ENCODE results near the gene DAPK2.

DNA sequence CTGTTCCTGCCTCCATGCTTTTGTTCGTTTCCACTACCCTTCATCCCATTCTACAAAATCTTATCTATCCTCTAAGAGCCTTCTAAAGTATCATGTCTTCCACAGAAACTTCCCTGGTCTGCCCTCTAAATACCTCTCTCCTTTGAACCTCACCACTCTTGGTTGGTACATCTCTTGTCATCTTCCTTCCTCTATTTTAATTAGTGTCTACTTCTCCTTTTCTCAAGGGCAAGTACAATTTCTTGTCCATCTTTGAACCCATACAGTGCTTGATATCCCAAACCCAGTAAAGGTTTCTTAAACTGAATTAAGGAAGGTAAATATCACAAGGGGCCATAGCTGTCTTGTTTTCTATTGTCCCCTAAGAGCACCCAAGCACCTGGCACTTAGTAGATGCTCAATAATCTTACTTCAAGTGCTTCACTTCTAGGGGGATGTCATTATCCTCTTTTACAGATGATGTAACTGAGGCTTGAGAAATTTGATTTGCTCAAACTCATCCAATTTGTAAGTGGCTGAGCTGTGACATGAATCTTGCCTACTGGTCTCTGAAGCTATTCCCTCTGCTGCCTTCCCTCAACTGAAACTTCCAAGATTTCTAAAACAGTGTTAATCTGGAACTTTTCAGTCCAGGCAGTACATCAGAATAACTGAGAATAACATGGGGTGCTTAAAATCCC lies 2.6 kb upstream of the DAPK2 start:
- TF ChIP-seq, protein P1, sequence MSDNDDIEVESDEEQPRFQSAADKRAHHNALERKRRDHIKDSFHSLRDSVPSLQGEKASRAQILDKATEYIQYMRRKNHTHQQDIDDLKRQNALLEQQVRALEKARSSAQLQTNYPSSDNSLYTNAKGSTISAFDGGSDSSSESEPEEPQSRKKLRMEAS (IDR thresholded peaks at IDR 0.05) = no peak
- no peak for TF ChIP-seq CREB1 (IDR thresholded peaks at IDR 0.05; ENCODE audit: low read depth)
- no peak for TF ChIP-seq EP300 (IDR thresholded peaks at IDR 0.05; ENCODE audit: borderline replicate concordance)
- TF ChIP-seq, protein P2, sequence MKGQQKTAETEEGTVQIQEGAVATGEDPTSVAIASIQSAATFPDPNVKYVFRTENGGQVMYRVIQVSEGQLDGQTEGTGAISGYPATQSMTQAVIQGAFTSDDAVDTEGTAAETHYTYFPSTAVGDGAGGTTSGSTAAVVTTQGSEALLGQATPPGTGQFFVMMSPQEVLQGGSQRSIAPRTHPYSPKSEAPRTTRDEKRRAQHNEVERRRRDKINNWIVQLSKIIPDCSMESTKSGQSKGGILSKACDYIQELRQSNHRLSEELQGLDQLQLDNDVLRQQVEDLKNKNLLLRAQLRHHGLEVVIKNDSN (IDR thresholded peaks at IDR 0.05) = no peak
- TF ChIP-seq NFIC (IDR thresholded peaks at IDR 0.05) = no peak
- TF ChIP-seq TCF12 (IDR thresholded peaks at IDR 0.05; ENCODE audit: low read depth) = no peak
- no peak for TF ChIP-seq TAF1 (IDR thresholded peaks at IDR 0.05; ENCODE audit: low read depth)
- no peak for TF ChIP-seq RAD21 (IDR thresholded peaks at IDR 0.05; ENCODE audit: low read depth)
- TF ChIP-seq YY1 (IDR thresholded peaks at IDR 0.05; ENCODE audit: low read depth) = no peak
- TF ChIP-seq CEBPB (IDR thresholded peaks at IDR 0.05) = no peak
- TF ChIP-seq, protein P3, sequence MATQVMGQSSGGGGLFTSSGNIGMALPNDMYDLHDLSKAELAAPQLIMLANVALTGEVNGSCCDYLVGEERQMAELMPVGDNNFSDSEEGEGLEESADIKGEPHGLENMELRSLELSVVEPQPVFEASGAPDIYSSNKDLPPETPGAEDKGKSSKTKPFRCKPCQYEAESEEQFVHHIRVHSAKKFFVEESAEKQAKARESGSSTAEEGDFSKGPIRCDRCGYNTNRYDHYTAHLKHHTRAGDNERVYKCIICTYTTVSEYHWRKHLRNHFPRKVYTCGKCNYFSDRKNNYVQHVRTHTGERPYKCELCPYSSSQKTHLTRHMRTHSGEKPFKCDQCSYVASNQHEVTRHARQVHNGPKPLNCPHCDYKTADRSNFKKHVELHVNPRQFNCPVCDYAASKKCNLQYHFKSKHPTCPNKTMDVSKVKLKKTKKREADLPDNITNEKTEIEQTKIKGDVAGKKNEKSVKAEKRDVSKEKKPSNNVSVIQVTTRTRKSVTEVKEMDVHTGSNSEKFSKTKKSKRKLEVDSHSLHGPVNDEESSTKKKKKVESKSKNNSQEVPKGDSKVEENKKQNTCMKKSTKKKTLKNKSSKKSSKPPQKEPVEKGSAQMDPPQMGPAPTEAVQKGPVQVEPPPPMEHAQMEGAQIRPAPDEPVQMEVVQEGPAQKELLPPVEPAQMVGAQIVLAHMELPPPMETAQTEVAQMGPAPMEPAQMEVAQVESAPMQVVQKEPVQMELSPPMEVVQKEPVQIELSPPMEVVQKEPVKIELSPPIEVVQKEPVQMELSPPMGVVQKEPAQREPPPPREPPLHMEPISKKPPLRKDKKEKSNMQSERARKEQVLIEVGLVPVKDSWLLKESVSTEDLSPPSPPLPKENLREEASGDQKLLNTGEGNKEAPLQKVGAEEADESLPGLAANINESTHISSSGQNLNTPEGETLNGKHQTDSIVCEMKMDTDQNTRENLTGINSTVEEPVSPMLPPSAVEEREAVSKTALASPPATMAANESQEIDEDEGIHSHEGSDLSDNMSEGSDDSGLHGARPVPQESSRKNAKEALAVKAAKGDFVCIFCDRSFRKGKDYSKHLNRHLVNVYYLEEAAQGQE (IDR thresholded peaks at IDR 0.05; ENCODE audit: low read depth) = no peak
- no peak for TF ChIP-seq FOXM1 (IDR thresholded peaks at IDR 0.05; ENCODE audit: borderline replicate concordance, low read depth)
- no peak for TF ChIP-seq TEAD4 (IDR thresholded peaks at IDR 0.05)
- TF ChIP-seq EGR1 (IDR thresholded peaks at IDR 0.05) = no peak

All from Ishikawa (cell line).